ENCODE data around the gene GNG8. TPM values are rescaled to one million over a fixed set of nuclear protein-coding genes. Genes with fewer than 3 reads are reported as not detected.

Gene GNG8
- total RNA-seq, 4 donors from 2014 or later, result not detected

DNA sequence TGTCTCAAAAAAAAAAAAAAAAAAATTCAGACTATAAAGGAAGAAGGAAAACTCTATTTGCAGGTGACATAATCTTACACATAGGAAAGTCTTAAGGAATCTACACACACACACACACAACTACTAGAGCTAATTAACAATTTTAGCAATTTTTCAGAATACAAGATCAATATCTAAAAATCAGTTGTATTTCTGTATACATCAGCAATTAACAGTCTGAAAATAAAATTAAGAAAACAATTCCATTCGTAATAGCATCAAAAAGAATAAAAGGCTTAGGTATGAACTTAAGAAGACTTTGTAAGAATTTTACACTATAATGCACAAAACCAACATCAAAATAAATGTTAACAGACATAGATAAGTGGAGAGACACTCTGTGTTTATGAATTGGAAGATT lies 50.5 kb downstream of the GNG8 start:
- H3K36me3 ChIP-seq, result no peaks in the 10 kb centered on the region
- H3K4me3 ChIP-seq, result no peak overlapping the region
- no peak for TF ChIP-seq POLR2A (IDR thresholded peaks at IDR 0.05)
- TF ChIP-seq, protein P1, sequence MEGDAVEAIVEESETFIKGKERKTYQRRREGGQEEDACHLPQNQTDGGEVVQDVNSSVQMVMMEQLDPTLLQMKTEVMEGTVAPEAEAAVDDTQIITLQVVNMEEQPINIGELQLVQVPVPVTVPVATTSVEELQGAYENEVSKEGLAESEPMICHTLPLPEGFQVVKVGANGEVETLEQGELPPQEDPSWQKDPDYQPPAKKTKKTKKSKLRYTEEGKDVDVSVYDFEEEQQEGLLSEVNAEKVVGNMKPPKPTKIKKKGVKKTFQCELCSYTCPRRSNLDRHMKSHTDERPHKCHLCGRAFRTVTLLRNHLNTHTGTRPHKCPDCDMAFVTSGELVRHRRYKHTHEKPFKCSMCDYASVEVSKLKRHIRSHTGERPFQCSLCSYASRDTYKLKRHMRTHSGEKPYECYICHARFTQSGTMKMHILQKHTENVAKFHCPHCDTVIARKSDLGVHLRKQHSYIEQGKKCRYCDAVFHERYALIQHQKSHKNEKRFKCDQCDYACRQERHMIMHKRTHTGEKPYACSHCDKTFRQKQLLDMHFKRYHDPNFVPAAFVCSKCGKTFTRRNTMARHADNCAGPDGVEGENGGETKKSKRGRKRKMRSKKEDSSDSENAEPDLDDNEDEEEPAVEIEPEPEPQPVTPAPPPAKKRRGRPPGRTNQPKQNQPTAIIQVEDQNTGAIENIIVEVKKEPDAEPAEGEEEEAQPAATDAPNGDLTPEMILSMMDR (IDR thresholded peaks at IDR 0.05), result no peak
- H3K4me1 ChIP-seq, result no peaks in the 10 kb centered on the region
- no peaks in the 10 kb centered on the region for H3K9me3 ChIP-seq
- no peaks in the 10 kb centered on the region for H3K27me3 ChIP-seq
- DNase-seq, result no peak
- H3K27ac ChIP-seq, result no peak overlapping the region

Other genes with a start within 250 kb of the GNG8 start
- gene CCDC8, start 222.6 kb downstream of the GNG8 start, total RNA-seq, result 1 to 10 TPM in 1 of 4 donors, under 1 TPM in 3; 0.70 to 2.5 (median 0.90) TPM
- not detected for gene PNMA8C, start 207.3 kb downstream of the GNG8 start, total RNA-seq
- gene PNMA8A, start 164.6 kb downstream of the GNG8 start, total RNA-seq, result under 1 TPM in 1 of 4 donors, not detected in 3; 0.28 TPM
- gene PNMA8B, start 140.3 kb downstream of the GNG8 start, total RNA-seq, result 1 to 10 TPM in 1 of 4 donors, under 1 TPM in 2, not detected in 1; 0.38 to 1.7 (median 0.67) TPM
- 100 to 1,000 TPM; 134 to 282 (median 237) TPM for gene CALM3, start 34.9 kb downstream of the GNG8 start, total RNA-seq
- 1 to 10 TPM in 2 of 4 donors, not detected in 2; 3.4 to 5.8 TPM for gene PTGIR, start 11.1 kb downstream of the GNG8 start, total RNA-seq
- 1 to 10 TPM in 2 of 4 donors, under 1 TPM in 2; 0.53 to 2.3 (median 1.4) TPM for gene DACT3, start 25.0 kb upstream of the GNG8 start, total RNA-seq
- 10 to 100 TPM; 57.0 to 88.8 (median 64.0) TPM for gene PRKD2, start 80.9 kb upstream of the GNG8 start, total RNA-seq
- 10 to 100 TPM in 3 of 4 donors, 1 to 10 TPM in 1; 9.1 to 18.6 (median 15.3) TPM for gene FKRP, start 109.9 kb upstream of the GNG8 start, total RNA-seq
- gene STRN4, start 110.2 kb upstream of the GNG8 start, total RNA-seq, result 100 to 1,000 TPM in 3 of 4 donors, 10 to 100 TPM in 1; 80.9 to 146 (median 116) TPM
- gene SLC1A5, start 152.4 kb upstream of the GNG8 start, total RNA-seq, result 10 to 100 TPM; 19.8 to 34.7 (median 31.2) TPM
- 10 to 100 TPM; 56.9 to 83.6 (median 64.5) TPM for gene AP2S1, start 214.6 kb upstream of the GNG8 start, total RNA-seq
- gene ARHGAP35, start 224.8 kb upstream of the GNG8 start, total RNA-seq, result 100 to 1,000 TPM in 1 of 4 donors, 10 to 100 TPM in 3; 41.3 to 100 (median 85.4) TPM

Measured in Peyer's patch (tissue), 4 donors.